ENCODE measurements around the gene PCBD2.

DNA sequence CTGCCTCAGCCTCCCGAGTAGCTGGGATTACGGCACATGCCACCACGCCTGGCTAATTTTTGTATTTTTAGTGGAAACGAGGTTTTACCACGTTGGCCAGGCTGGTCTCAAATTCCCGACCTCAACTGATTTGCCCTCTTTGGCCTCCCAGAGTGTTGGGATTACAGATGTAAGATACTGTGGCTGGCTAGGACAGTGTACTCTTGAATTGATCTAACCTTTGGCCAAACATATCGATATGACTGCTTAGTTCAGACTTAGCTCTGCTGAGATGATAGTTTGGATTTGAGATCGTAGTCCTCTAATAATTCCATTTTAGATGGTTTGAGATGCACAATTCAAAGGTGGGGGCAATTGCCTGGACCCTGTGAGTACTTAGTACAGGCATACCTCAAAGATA lies 15.6 kb upstream of the PCBD2 start:
- TF ChIP-seq POLR2A (IDR thresholded peaks at IDR 0.05; ENCODE audit: low read length) (no peak), GATA1 (IDR thresholded peaks at IDR 0.05; ENCODE audit: low read depth, low read length) (no peak)

Data from erythroblast (primary cell).